Hepatocyte (in vitro differentiated cells): ENCODE results near the gene SLC22A12. TPM values are rescaled to one million over a fixed set of nuclear protein-coding genes. Genes with fewer than 3 reads are reported as not detected.

Experiments used
- DNase-seq: peaks from one replicate; pipeline ENCODE4 v3.0.0-alpha.2; 2016; ENCODE audit warnings: low spot score
- H2AFZ ChIP-seq: fragments of 200-600 bp; sonication (generic); 2 replicates; pipeline ENCODE4 v1.6.0; 2016; ENCODE audit warnings: antibody characterized with exemption, mild to moderate bottlenecking
- H3K27ac ChIP-seq: fragments of 200-600 bp; sonication (generic); 2 replicates; pipeline ENCODE4 v1.5.1; 2016; ENCODE audit warnings: mild to moderate bottlenecking
- H3K27me3 ChIP-seq: fragments of 200-600 bp; sonication (generic); 2 replicates; pipeline ENCODE4 v1.6.1; 2016
- H3K36me3 ChIP-seq: fragments of 200-600 bp; sonication (generic); replicated peaks from 2 replicates; pipeline ENCODE4 v1.5.1; 2016; ENCODE audit warnings: low read depth; ENCODE audit not compliant: insufficient read depth
- H3K4me1 ChIP-seq: fragments of 200-600 bp; sonication (generic); 2 replicates; pipeline ENCODE4 v1.5.1; 2016; ENCODE audit warnings: mild to moderate bottlenecking, moderate library complexity; ENCODE audit not compliant: insufficient read depth
- H3K4me2 ChIP-seq: fragments of 200-600 bp; sonication (generic); 2 replicates; pipeline ENCODE4 v1.6.0; 2016
- H3K4me3 ChIP-seq: fragments of 200-600 bp; sonication (generic); 2 replicates; pipeline ENCODE4 v1.5.1; 2016; ENCODE audit warnings: mild to moderate bottlenecking
- H3K79me2 ChIP-seq: fragments of 200-600 bp; sonication (generic); 2 replicates; pipeline ENCODE4 v1.6.0; 2017; ENCODE audit warnings: mild to moderate bottlenecking
- H3K9me2 ChIP-seq: fragments of 200-600 bp; sonication (generic); replicated peaks from 2 replicates; pipeline ENCODE4 v1.6.0; 2017; ENCODE audit warnings: mild to moderate bottlenecking; ENCODE audit not compliant: insufficient read depth
- H3K9me3 ChIP-seq: fragments of 200-600 bp; sonication (generic); 2 replicates; pipeline ENCODE4 v1.5.1; 2016; ENCODE audit warnings: low read depth, mild to moderate bottlenecking
- H4K20me1 ChIP-seq: fragments of 200-600 bp; sonication (generic); 2 replicates; pipeline ENCODE4 v1.6.0; 2016; ENCODE audit warnings: mild to moderate bottlenecking; ENCODE audit not compliant: insufficient read depth, poor library complexity, severe bottlenecking
- EZH2 ChIP-seq: fragments of 200-600 bp; sonication (generic); IDR thresholded peaks from 2 replicates; pipeline ENCODE4 v1.6.1; 2016; ENCODE audit warnings: antibody characterized with exemption, mild to moderate bottlenecking, borderline replicate concordance
- EZH2phosphoT487 ChIP-seq: fragments of 200-600 bp; sonication (generic); IDR thresholded peaks from one replicate; pipeline ENCODE4 v1.6.1; 2018; ENCODE audit warnings: antibody characterized with exemption, mild to moderate bottlenecking, low read depth, moderate library complexity; ENCODE audit not compliant: unreplicated experiment, severe bottlenecking
- WGBS: methylation state at CpG from one replicate; pipeline ENCODE4 v1.1.6; 2016; ENCODE audit warnings: low lambda C conversion rate; ENCODE audit errors: missing lambda C conversion rate; 5-methylcytosine and 5-hydroxymethylcytosine counted together
- polyA plus RNA-seq: library from polyadenylated mRNA; unstranded; fragments of >200 nt; fragmentation: Nextera tagmentation; extraction: Ambion mirVana; gene quantifications from 2 replicates; pipeline ENCODE4 v1.2.1, GENCODE V29; 2016
- total RNA-seq: library from RNA; depleted of rRNA; stranded (reverse); fragments of >200 nt; gene quantifications from 2 replicates; pipeline ENCODE4 v1.2.3, GENCODE V29; 2014
- TF ChIP-seq, protein P1 (sequence below): fragments of 200-600 bp; sonication (generic); IDR thresholded peaks from 2 replicates; pipeline ENCODE4 v1.5.1; 2016; ENCODE audit warnings: antibody characterized with exemption, mild to moderate bottlenecking; ENCODE audit not compliant: poor library complexity

Gene SLC22A12
- total and polyA plus RNA-seq, 2 experiments from 2014 or later = 0.11 TPM; not detected in 1

DNA sequence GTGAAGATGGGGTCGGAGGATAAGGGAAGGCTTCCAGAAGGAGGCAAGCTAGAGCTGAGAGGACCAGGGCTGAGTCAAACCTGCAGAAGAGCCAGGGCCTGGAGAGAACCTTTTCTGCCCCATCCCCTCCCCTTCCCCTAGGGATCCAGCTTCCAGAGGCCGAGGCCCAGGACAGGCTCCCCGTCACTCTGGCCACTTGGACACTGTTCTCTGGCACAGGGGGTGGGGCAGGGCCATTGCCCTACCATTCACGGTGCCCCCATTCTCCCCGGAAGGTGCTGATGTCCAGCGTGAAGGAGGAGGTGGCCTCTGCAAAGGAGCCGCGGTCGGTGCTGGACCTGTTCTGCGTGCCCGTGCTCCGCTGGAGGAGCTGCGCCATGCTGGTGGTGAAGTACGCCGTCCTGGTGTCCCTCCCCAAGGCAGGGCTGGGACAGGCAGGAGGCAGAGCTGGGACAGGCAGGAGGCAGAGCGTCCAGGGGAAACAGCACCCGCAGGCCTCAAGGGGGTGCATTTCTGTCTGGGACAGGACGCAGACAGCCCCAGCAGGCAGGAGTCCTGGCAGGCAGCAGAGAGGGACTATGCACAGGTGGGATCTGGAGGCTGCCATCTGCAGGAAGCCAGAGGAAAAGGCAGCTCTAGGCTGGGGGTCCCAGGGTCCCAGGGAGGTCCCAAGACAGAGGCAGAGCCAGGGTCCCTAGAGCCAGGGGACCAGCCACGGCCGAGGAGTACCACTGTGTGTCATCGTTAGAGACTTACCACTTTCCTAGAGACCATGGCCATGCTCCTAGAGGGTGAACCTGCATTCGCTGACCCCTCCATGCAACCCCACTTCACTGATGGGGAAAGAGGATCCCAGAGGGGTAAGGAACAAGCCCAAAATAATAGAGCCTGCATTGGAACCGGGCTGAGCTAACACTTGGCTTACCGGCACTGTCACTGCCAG, 25.8 kb upstream of the SLC22A12 start:
- Histone ChIP-seq H3K4me2 (no peak overlapping the region), H3K79me2 (no peaks in the 10 kb centered on the region), H3K9me2 (no peaks in the 10 kb centered on the region), H3K9me3 (no peaks in the 10 kb centered on the region), H3K27me3 (no peaks in the 10 kb centered on the region), H3K36me3 (no peaks in the 10 kb centered on the region), H2AFZ (no peak overlapping the region), H3K27ac (peak overlapping the region; percentile 46), H4K20me1 (no peaks in the 10 kb centered on the region), H3K4me1 (peaks cover 3% of the 10 kb centered on the region), H3K4me3 (no peak overlapping the region)
- TF ChIP-seq, protein P1, sequence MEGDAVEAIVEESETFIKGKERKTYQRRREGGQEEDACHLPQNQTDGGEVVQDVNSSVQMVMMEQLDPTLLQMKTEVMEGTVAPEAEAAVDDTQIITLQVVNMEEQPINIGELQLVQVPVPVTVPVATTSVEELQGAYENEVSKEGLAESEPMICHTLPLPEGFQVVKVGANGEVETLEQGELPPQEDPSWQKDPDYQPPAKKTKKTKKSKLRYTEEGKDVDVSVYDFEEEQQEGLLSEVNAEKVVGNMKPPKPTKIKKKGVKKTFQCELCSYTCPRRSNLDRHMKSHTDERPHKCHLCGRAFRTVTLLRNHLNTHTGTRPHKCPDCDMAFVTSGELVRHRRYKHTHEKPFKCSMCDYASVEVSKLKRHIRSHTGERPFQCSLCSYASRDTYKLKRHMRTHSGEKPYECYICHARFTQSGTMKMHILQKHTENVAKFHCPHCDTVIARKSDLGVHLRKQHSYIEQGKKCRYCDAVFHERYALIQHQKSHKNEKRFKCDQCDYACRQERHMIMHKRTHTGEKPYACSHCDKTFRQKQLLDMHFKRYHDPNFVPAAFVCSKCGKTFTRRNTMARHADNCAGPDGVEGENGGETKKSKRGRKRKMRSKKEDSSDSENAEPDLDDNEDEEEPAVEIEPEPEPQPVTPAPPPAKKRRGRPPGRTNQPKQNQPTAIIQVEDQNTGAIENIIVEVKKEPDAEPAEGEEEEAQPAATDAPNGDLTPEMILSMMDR = peak; percentile 9
- no peak for TF ChIP-seq EZH2
- DNase-seq = no peak
- 88% methylated on average over 24 of the region's 24 CpGs for WGBS

DNA sequence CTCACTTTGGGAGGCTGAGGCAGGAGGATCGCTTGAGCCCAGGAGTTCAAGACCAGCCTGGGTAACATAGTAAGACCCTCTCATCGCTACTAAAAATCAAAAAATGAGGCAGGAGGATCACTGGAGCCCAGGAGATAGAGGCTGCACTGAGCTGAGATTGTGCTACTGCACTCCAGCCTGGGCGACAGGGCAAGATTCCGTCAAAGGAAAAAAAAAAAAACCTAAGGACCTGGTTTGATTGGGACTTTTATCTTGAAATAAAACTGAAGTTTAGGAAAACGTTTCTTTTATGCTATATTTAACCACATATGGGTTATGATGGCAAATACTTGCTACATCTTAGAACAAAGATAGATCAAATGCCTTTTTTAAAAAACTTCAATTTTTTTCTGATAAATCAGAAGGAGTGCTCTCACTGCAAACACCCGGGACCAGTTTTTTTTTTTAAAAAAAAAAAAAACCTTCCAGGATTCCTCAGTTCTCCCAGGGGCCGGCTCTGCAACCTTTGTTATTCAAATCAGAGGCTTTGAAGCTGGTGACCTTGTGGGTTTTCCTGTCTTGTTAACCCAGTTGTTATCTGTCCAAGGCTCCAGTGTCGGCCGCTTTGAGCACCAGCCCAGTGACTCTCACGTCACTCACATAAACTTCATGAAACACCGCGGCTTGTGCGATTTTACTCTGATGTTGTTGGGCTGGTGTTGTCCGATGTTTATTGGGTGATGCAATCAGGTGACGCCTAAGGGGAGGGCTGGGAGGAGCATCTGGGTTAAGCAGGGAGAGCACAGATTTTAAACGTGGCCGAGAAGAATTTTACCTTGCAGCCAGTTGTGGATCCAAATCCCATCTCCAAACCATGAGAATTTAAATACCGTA, 24.7 kb upstream of the SLC22A12 start:
- DNase-seq = peak; percentile 90
- H3K27ac ChIP-seq = peak overlapping the region; percentile 46
- TF ChIP-seq, protein P1 = no peak
- TF ChIP-seq EZH2phosphoT487 = no peak
- TF ChIP-seq EZH2 = no peak
- H3K4me1 ChIP-seq = peaks cover 3% of the 10 kb centered on the region
- H3K9me2 ChIP-seq = no peaks in the 10 kb centered on the region
- peak overlapping the region; percentile 20 for H2AFZ ChIP-seq
- no peaks in the 10 kb centered on the region for H3K9me3 ChIP-seq
- WGBS = 18% methylated on average over 18 of the region's 18 CpGs
- H3K4me2 ChIP-seq = peak overlapping the region; percentile 58
- no peaks in the 10 kb centered on the region for H4K20me1 ChIP-seq
- no peaks in the 10 kb centered on the region for H3K27me3 ChIP-seq
- H3K4me3 ChIP-seq = no peak overlapping the region
- H3K36me3 ChIP-seq = no peaks in the 10 kb centered on the region
- no peaks in the 10 kb centered on the region for H3K79me2 ChIP-seq

DNA sequence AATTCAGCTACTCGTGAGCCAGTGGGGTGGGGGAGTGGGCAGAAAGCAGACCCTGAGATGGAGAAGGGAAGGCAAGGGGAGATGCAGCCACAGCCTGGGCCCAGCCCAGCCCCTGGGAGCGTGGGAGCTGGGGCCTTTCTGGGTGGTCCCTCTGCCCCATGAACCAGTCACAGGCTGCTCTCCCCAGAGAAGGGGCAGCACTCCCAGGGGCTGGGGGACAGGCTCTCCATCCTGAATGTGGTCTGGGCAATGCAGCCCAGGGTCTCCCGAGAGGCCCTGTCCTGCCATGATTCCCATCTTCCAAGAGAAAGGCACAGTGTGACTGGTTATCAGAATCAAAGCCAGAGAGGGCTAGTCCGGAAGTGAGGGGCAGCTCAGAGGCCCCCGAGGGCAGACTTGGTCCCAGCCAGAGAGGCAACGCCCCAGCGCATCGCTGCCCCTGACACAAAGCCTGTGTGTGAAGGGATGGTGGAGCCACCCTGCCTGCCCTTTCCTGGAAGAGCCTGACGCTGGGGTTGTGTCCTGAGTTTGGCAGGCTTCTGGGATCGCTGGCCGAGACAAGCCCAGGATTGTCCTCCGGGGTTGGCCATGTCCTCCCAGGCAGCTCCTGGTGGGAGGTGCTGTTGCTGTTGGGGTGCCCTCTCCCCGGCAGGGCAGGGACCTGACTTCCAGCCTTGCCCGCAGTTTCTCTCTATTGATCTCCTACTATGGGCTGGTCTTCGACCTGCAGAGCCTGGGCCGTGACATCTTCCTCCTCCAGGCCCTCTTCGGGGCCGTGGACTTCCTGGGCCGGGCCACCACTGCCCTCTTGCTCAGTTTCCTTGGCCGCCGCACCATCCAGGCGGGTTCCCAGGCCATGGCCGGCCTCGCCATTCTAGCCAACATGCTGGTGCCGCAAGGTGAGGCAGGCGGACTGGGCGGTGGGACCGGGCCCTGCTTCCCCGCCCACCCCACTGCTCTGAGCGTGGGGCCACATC, 23.8 kb upstream of the SLC22A12 start:
- no peak overlapping the region for H3K4me3 ChIP-seq
- H3K36me3 ChIP-seq = no peaks in the 10 kb centered on the region
- TF ChIP-seq EZH2 = no peak
- no peaks in the 10 kb centered on the region for H3K9me3 ChIP-seq
- H3K4me1 ChIP-seq = peaks cover 3% of the 10 kb centered on the region
- no peaks in the 10 kb centered on the region for H3K79me2 ChIP-seq
- WGBS = 88% methylated on average over 27 of the region's 30 CpGs
- H4K20me1 ChIP-seq = no peaks in the 10 kb centered on the region
- H3K9me2 ChIP-seq = no peaks in the 10 kb centered on the region
- no peak overlapping the region for H2AFZ ChIP-seq
- peak overlapping the region; percentile 40 for H3K27ac ChIP-seq
- H3K4me2 ChIP-seq = peak overlapping the region; percentile 58
- DNase-seq = no peak
- H3K27me3 ChIP-seq = no peaks in the 10 kb centered on the region
